Upper lobe of left lung (tissue), 4 donors: ENCODE results near the gene RNF144B.
A peak's percentile ranks its signal among the peaks of the same experiment; 100 is the strongest.

ENCODE experiments used
- POLR2A ChIP-seq, 4 donors: fragments of 450-650 bp; IDR thresholded peaks; one replicate each; pipeline ENCODE4 v1.5.1; 2016 to 2017; ENCODE audit warnings: antibody characterized with exemption in 4 of 4, mild to moderate bottlenecking in 2 of 4
- TF ChIP-seq, protein P1 (sequence below), 6 experiments: fragments of 450-650 bp in 4 of 6; fragments of 200-600 bp in 2 of 6; sonication (generic) in 2 of 6; IDR thresholded peaks; one replicate each; pipeline ENCODE4 v1.5.1; 2016 to 2019; ENCODE audit warnings: antibody characterized with exemption in 6 of 6

GRCh38 chr6:18432180-18432579, 45.0 kb downstream of the RNF144B start:
- TF ChIP-seq, protein P1, sequence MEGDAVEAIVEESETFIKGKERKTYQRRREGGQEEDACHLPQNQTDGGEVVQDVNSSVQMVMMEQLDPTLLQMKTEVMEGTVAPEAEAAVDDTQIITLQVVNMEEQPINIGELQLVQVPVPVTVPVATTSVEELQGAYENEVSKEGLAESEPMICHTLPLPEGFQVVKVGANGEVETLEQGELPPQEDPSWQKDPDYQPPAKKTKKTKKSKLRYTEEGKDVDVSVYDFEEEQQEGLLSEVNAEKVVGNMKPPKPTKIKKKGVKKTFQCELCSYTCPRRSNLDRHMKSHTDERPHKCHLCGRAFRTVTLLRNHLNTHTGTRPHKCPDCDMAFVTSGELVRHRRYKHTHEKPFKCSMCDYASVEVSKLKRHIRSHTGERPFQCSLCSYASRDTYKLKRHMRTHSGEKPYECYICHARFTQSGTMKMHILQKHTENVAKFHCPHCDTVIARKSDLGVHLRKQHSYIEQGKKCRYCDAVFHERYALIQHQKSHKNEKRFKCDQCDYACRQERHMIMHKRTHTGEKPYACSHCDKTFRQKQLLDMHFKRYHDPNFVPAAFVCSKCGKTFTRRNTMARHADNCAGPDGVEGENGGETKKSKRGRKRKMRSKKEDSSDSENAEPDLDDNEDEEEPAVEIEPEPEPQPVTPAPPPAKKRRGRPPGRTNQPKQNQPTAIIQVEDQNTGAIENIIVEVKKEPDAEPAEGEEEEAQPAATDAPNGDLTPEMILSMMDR (IDR thresholded peaks at IDR 0.05), result no peak
- TF ChIP-seq POLR2A (IDR thresholded peaks at IDR 0.05), result peak in 1 of 4 donors; percentile 9
